SK-N-SH (cell line): Measurements from ENCODE around the gene UPF3A. TPM values are rescaled to one million over a fixed set of nuclear protein-coding genes. Genes with fewer than 3 reads are reported as not detected.
A peak's percentile ranks its signal among the peaks of the same experiment; 100 is the strongest.

ENCODE experiments used
- CTCF ChIA-PET: fragments of 300-600, 350-600 bp; formaldehyde crosslinking; extraction: SDS; loops from one replicate; lab custom pipeline; 2021; lab: Yijun Ruan, JAX
- POLR2A ChIA-PET: fragments of 350-600 bp; sonication (Branson Sonifier 250); formaldehyde crosslinking; extraction: SDS; loops from one replicate; lab custom pipeline; 2020; ENCODE audit warnings: antibody characterized with exemption, inconsistent platforms; lab: Yijun Ruan, JAX
- DNase-seq: peaks from one replicate; pipeline ENCODE4 v3.0.0; 2012
- H2AFZ ChIP-seq: fragments of 200-600 bp; sonication (generic); 2 replicates; pipeline ENCODE4 v1.8.1; 2016; ENCODE audit warnings: antibody characterized with exemption, mild to moderate bottlenecking, low read depth
- H3F3A ChIP-seq: fragments of 200-600 bp; sonication (generic); replicated peaks from 2 replicates; pipeline ENCODE3; 2016; ENCODE audit warnings: antibody characterized with exemption, mild to moderate bottlenecking; ENCODE audit not compliant: insufficient read depth
- H3K27ac ChIP-seq, 2 experiments: fragments of 200-500 bp in 1 of 2; fragments of 200-600 bp in 1 of 2; sonication (Bioruptor generic) in 1 of 2; sonication (generic), shearing (Covaris generic) in 1 of 2; 2 replicates each; pipeline versions ENCODE4 v1.5.1 to v1.6.1; 2014 to 2016; ENCODE audit warnings: low read depth in 2 of 2, inconsistent platforms in 1 of 2, low read length in 1 of 2, mild to moderate bottlenecking in 1 of 2, mixed read lengths in 1 of 2
- H3K27me3 ChIP-seq: fragments of 200-600 bp; sonication (generic), shearing (Covaris generic); 2 replicates; pipeline ENCODE4 v1.6.1; 2016; ENCODE audit warnings: mixed run types; ENCODE audit not compliant: insufficient read depth
- H3K36me3 ChIP-seq, 2 experiments: fragments of 200-500 bp in 1 of 2; fragments of 200-600 bp in 1 of 2; sonication (Bioruptor generic) in 1 of 2; sonication (generic) in 1 of 2; replicated peaks in 1 of 2; 2 replicates each; pipeline versions ENCODE3 to v1.5.1; 2014 to 2016; ENCODE audit warnings: low read length in 1 of 2, mild to moderate bottlenecking in 1 of 2; ENCODE audit not compliant: insufficient read depth in 2 of 2, control insufficient read depth in 1 of 2
- H3K4me1 ChIP-seq, 2 experiments: fragments of 200-500 bp in 1 of 2; fragments of 200-600 bp in 1 of 2; sonication (Bioruptor generic) in 1 of 2; sonication (generic), shearing (Covaris generic) in 1 of 2; 2 replicates each; pipeline versions ENCODE4 v1.5.1 to v1.6.1; 2014 to 2016; ENCODE audit warnings: low read depth in 1 of 2, low read length in 1 of 2, mixed run types in 1 of 2; ENCODE audit not compliant: insufficient read depth in 2 of 2, control insufficient read depth in 1 of 2
- H3K4me2 ChIP-seq: fragments of 200-600 bp; sonication (generic), shearing (Covaris generic); 2 replicates; pipeline ENCODE4 v1.6.1; 2017; ENCODE audit warnings: mixed run types
- H3K4me3 ChIP-seq, 2 experiments: fragments of 200-500 bp in 1 of 2; fragments of 200-600 bp in 1 of 2; sonication (Bioruptor generic) in 1 of 2; sonication (generic), shearing (Covaris generic) in 1 of 2; 2 replicates each; pipeline versions ENCODE4 v1.5.1 to v1.8.1; 2014 to 2016; ENCODE audit warnings: low read depth in 2 of 2, inconsistent platforms in 1 of 2, low read length in 1 of 2, mild to moderate bottlenecking in 1 of 2, mixed read lengths in 1 of 2, moderate library complexity in 1 of 2
- H3K79me2 ChIP-seq: fragments of 200-600 bp; sonication (generic); 2 replicates; pipeline ENCODE4 v1.8.1; 2017; ENCODE audit warnings: mild to moderate bottlenecking; ENCODE audit not compliant: insufficient read depth
- H3K9ac ChIP-seq: fragments of 200-600 bp; sonication (generic); 2 replicates; pipeline ENCODE4 v1.6.1; 2017; ENCODE audit warnings: mixed run types
- H3K9me2 ChIP-seq: fragments of 200-600 bp; sonication (generic); 2 replicates; pipeline ENCODE4 v1.6.1; 2017; ENCODE audit warnings: mixed run types
- H3K9me3 ChIP-seq: fragments of 200-600 bp; sonication (generic); 2 replicates; pipeline ENCODE4 v1.6.1; 2017; ENCODE audit warnings: mixed run types, mild to moderate bottlenecking, moderate library complexity
- H4K20me1 ChIP-seq: fragments of 200-600 bp; sonication (generic); 2 replicates; pipeline ENCODE4 v1.6.1; 2017; ENCODE audit warnings: mild to moderate bottlenecking, mixed run types; ENCODE audit not compliant: insufficient read depth
- CHD2 ChIP-seq: fragments of 150-350 bp; IDR thresholded peaks from 2 replicates; pipeline ENCODE4 v1.6.1; 2018; ENCODE audit warnings: low read length; ENCODE audit not compliant: partially characterized antibody
- EZH2phosphoT487 ChIP-seq: fragments of 200-600 bp; sonication (generic); IDR thresholded peaks from 2 replicates; pipeline ENCODE4 v1.6.1; 2017; ENCODE audit warnings: low read depth, mixed run types, mild to moderate bottlenecking, antibody characterized with exemption, moderate library complexity, borderline replicate concordance
- FOXJ3 ChIP-seq: sonication (generic); formaldehyde crosslinking; IDR thresholded peaks from 2 replicates; pipeline ENCODE4 v1.5.1; 2020; ENCODE audit warnings: mild to moderate bottlenecking, missing genetic modification reagents
- GABPA ChIP-seq: IDR thresholded peaks from 2 replicates; pipeline ENCODE4 v1.4.0; 2012; ENCODE audit warnings: low read depth, mild to moderate bottlenecking
- GATA2 ChIP-seq: sonication (generic); formaldehyde crosslinking; IDR thresholded peaks from 2 replicates; pipeline ENCODE4 v1.5.0; 2020; ENCODE audit warnings: mild to moderate bottlenecking, missing genetic modification reagents
- MAX ChIP-seq: IDR thresholded peaks from 2 replicates; pipeline ENCODE4 v1.4.0; 2012; ENCODE audit warnings: low read depth
- REST ChIP-seq: IDR thresholded peaks from 2 replicates; pipeline ENCODE4 v1.6.1; 2012; ENCODE audit warnings: mild to moderate bottlenecking, low read depth, low read length, moderate library complexity
- RXRA ChIP-seq: IDR thresholded peaks from 2 replicates; pipeline ENCODE4 v1.4.0; 2012; ENCODE audit warnings: low read depth, mild to moderate bottlenecking, borderline replicate concordance
- SMC3 ChIP-seq: IDR thresholded peaks from 2 replicates; pipeline ENCODE4 v1.6.1; 2012; ENCODE audit warnings: low read depth, low read length, improper control_type of control experiment
- TCF12 ChIP-seq: IDR thresholded peaks from 2 replicates; pipeline ENCODE4 v1.4.0; 2012
- WGBS: methylation state at CpG from one replicate; pipeline ENCODE4 v1.1.6; 2017; ENCODE audit warnings: low lambda C conversion rate; 5-methylcytosine and 5-hydroxymethylcytosine counted together
- polyA plus RNA-seq, 3 experiments: library from polyadenylated mRNA; depleted of rRNA; stranded (reverse); fragments of >200 nt; gene quantifications; 2 replicates each; pipeline ENCODE4 v1.2.3, GENCODE V29; 2012
- TF ChIP-seq, protein P1 (sequence below): fragments of 150-350 bp; IDR thresholded peaks from 2 replicates; pipeline ENCODE4 v1.6.1; 2017; ENCODE audit warnings: antibody characterized with exemption, low read length, low read depth, borderline replicate concordance
- TF ChIP-seq, protein P2 (sequence below): fragments of 200-600 bp; sonication (generic); IDR thresholded peaks from 2 replicates; pipeline ENCODE4 v1.6.1; 2017; ENCODE audit warnings: antibody characterized with exemption, mild to moderate bottlenecking, moderate library complexity

Gene UPF3A
- polyA plus RNA-seq, 1 of the 3 experiments (the other 2 are of a cell fraction) = 63.2 TPM

DNA sequence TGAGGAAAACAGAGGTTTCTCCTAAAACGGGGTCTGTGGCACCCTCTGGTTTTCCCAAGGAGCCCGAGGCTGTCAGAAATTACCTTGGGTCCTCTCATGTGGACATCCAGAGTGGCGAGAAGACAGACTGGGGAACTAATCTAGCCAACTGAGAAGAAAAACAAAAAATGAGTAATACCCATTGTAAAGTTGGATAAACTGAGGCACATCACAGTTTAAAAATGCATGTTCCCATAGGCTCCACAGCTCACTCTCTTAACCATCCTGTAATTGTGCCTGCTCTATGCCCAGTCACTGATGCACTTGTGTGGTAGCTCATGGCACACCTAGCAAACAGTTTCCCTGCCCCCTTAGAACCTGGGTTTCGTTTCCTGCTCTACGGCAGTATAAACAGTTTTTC lies 15.2 kb upstream of the UPF3A start:
- ChIA-PET CTCF (no interaction called here), POLR2A (no interaction called here)
- no peaks in the 10 kb centered on the region for H3K27me3 ChIP-seq
- no peak overlapping the region for H3K4me3 ChIP-seq
- no peak for DNase-seq
- H2AFZ ChIP-seq = no peak overlapping the region
- H3F3A ChIP-seq = peaks cover 45% of the 10 kb centered on the region
- H3K36me3 ChIP-seq = peaks cover 64 to 86% of the 10 kb centered on the region in 2 experiments
- WGBS = 100% methylated on average over 5 of the region's 5 CpGs
- no peaks in the 10 kb centered on the region for H3K9me2 ChIP-seq
- H3K79me2 ChIP-seq = peaks cover 8% of the 10 kb centered on the region; the same call in 1 of the 2 replicates
- H3K9ac ChIP-seq = peak overlapping the region; percentile 29; the same call in 1 of the 2 replicates
- peak overlapping the region; percentile 63 for H3K4me2 ChIP-seq
- no peaks in the 10 kb centered on the region for H3K9me3 ChIP-seq
- H3K27ac ChIP-seq = peak overlapping the region in 1 of 2 experiments; percentile 84; a peak in 2 of 4 replicates
- peaks cover 0 to 24% of the 10 kb centered on the region in 2 experiments; a peak in 2 of 4 replicates for H3K4me1 ChIP-seq
- TF ChIP-seq GABPA (no peak), TCF12 (no peak), EZH2phosphoT487 (no peak), RXRA (no peak), GATA2 (CRISPR knock-in tag) (no peak), CHD2 (no peak), MAX (no peak), REST (no peak), FOXJ3 (CRISPR knock-in tag) (no peak), SMC3 (no peak)
- TF ChIP-seq, protein P1, sequence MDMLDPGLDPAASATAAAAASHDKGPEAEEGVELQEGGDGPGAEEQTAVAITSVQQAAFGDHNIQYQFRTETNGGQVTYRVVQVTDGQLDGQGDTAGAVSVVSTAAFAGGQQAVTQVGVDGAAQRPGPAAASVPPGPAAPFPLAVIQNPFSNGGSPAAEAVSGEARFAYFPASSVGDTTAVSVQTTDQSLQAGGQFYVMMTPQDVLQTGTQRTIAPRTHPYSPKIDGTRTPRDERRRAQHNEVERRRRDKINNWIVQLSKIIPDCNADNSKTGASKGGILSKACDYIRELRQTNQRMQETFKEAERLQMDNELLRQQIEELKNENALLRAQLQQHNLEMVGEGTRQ = no peak
- TF ChIP-seq, protein P2, sequence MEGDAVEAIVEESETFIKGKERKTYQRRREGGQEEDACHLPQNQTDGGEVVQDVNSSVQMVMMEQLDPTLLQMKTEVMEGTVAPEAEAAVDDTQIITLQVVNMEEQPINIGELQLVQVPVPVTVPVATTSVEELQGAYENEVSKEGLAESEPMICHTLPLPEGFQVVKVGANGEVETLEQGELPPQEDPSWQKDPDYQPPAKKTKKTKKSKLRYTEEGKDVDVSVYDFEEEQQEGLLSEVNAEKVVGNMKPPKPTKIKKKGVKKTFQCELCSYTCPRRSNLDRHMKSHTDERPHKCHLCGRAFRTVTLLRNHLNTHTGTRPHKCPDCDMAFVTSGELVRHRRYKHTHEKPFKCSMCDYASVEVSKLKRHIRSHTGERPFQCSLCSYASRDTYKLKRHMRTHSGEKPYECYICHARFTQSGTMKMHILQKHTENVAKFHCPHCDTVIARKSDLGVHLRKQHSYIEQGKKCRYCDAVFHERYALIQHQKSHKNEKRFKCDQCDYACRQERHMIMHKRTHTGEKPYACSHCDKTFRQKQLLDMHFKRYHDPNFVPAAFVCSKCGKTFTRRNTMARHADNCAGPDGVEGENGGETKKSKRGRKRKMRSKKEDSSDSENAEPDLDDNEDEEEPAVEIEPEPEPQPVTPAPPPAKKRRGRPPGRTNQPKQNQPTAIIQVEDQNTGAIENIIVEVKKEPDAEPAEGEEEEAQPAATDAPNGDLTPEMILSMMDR = no peak
- TF ChIP-seq, all 33 proteins: peak for 0
- no peaks in the 10 kb centered on the region for H4K20me1 ChIP-seq
